Astrocyte of the cerebellum (primary cell): ENCODE measurements around the gene SLC27A4.

Experiments
- DNase-seq: peaks from one replicate; pipeline ENCODE4 v3.0.0-alpha.2; 2011; ENCODE audit warnings: low read depth
- H3K4me3 ChIP-seq: 2 replicates; pipeline ENCODE4 v1.5.1; 2011; ENCODE audit warnings: mild to moderate bottlenecking, low read depth, low read length, moderate library complexity
- CTCF ChIP-seq: IDR thresholded peaks from 2 replicates; pipeline ENCODE4 v1.5.1; 2012; ENCODE audit warnings: low read length, low read depth, moderate library complexity, mild to moderate bottlenecking; ENCODE audit errors: missing control alignments
- in situ Hi-C: cut with HindIII; loops from 2 replicates; pipeline ENCODE4 v1.10.0; 2017; ENCODE audit warnings: low sequenced_read_pairs

Gene SLC27A4

GRCh38 chr9:128316421-128316820 is 23.9 kb upstream of the SLC27A4 start:
- no peak for DNase-seq
- H3K4me3 ChIP-seq, result no peak overlapping the region
- no peak for TF ChIP-seq CTCF
- in situ Hi-C loops, result no loop called here

- TF ChIP-seq CTCF, result no peak
- no peak overlapping the region for H3K4me3 ChIP-seq
- in situ Hi-C loops, result no loop called here
- no peak for DNase-seq
These were observed 22.7 kb upstream of the SLC27A4 start for GRCh38 chr9:128317629-128318028.

GRCh38 chr9:128321343-128321742 is 19.0 kb upstream of the SLC27A4 start:
- in situ Hi-C loops, result no loop called here
- peak overlapping the region; percentile 95 for H3K4me3 ChIP-seq
- no peak for DNase-seq
- TF ChIP-seq CTCF, result no peak

- TF ChIP-seq CTCF, result no peak
- H3K4me3 ChIP-seq, result peak overlapping the region; percentile 95
- no peak for DNase-seq
- in situ Hi-C loops, result no loop called here
These were observed 18.4 kb upstream of the SLC27A4 start for GRCh38 chr9:128321879-128322403.

GRCh38 chr9:128322404-128323211 is 17.7 kb upstream of the SLC27A4 start, which contains the start of the genes COQ4 and TRUB2:
Gene COQ4 (plus strand): TSS chr9:128322839. CDS start chr9:128322859, 20 bp downstream.
Gene TRUB2 (minus strand): TSS chr9:128322447. CDS start chr9:128322408, 39 bp downstream.
- in situ Hi-C loops, result no loop called here
- DNase-seq, result peak; percentile 87
- peak within 1 kb of the TSS; percentile 95 for H3K4me3 ChIP-seq
- no peak for TF ChIP-seq CTCF

GRCh38 chr9:128323212-128323730 is 17.1 kb upstream of the SLC27A4 start:
- in situ Hi-C loops, result no loop called here
- DNase-seq, result no peak
- peak overlapping the region; percentile 95 for H3K4me3 ChIP-seq
- no peak for TF ChIP-seq CTCF
